Liver (tissue), 9 donors: ENCODE results near the gene CLN5. TPM values are rescaled to one million over a fixed set of nuclear protein-coding genes. Genes with fewer than 3 reads are reported as not detected.

Experiments used
- DNase-seq: peaks from one replicate; pipeline ENCODE4 v3.0.0-alpha.2; 2017; ENCODE audit warnings: low spot score
- H3K27ac ChIP-seq, 2 donors: one replicate each; pipeline ENCODE4 v1.7.0; 2013; ENCODE audit warnings: inconsistent platforms in 2 of 2, low read length in 2 of 2, control low read depth in 1 of 2, low read depth in 1 of 2, mild to moderate bottlenecking in 1 of 2
- H3K27me3 ChIP-seq, 4 donors: one replicate each; pipeline versions ENCODE4 v1.6.1 to v1.7.0; 2013; ENCODE audit warnings: low read length in 3 of 4, inconsistent platforms in 1 of 4, mild to moderate bottlenecking in 1 of 4, moderate library complexity in 1 of 4; ENCODE audit not compliant: control insufficient read depth in 4 of 4, insufficient read depth in 4 of 4
- H3K36me3 ChIP-seq, 4 donors: one replicate each; pipeline versions ENCODE4 v1.6.1 to v1.7.0; 2013; ENCODE audit warnings: low read length in 3 of 4, mild to moderate bottlenecking in 3 of 4, low read depth in 1 of 4, moderate library complexity in 1 of 4; ENCODE audit not compliant: control insufficient read depth in 4 of 4, insufficient read depth in 3 of 4
- H3K4me1 ChIP-seq, 4 donors: one replicate each; pipeline versions ENCODE4 v1.6.1 to v1.7.0; 2013; ENCODE audit warnings: low read length in 3 of 4, mild to moderate bottlenecking in 3 of 4, moderate library complexity in 1 of 4; ENCODE audit not compliant: control insufficient read depth in 4 of 4, insufficient read depth in 4 of 4
- H3K4me3 ChIP-seq, 3 donors: one replicate each; pipeline versions ENCODE4 v1.6.1 to v1.7.0; 2013; ENCODE audit warnings: low read length in 3 of 3, control low read depth in 1 of 3, low read depth in 1 of 3, mild to moderate bottlenecking in 1 of 3
- H3K9ac ChIP-seq, 2 donors: one replicate each; pipeline ENCODE4 v1.7.0; 2013; ENCODE audit warnings: low read length in 2 of 2, mild to moderate bottlenecking in 2 of 2, moderate library complexity in 2 of 2, control low read depth in 1 of 2, low read depth in 1 of 2
- H3K9me3 ChIP-seq, 4 donors: one replicate each; pipeline versions ENCODE4 v1.6.1 to v1.7.0; 2013; ENCODE audit warnings: low read length in 3 of 4; ENCODE audit not compliant: control insufficient read depth in 4 of 4
- ATF3 ChIP-seq: IDR thresholded peaks from 2 replicates; pipeline ENCODE4 v1.6.1; 2016; ENCODE audit warnings: antibody characterized with exemption
- CTCF ChIP-seq: fragments of 150-350 bp; IDR thresholded peaks from 2 replicates; pipeline ENCODE4 v1.5.1; 2017; ENCODE audit warnings: improper control_type of control experiment, low read depth, low read length; ENCODE audit not compliant: missing input control
- EGR1 ChIP-seq, 2 donors: IDR thresholded peaks; 2 replicates each; pipeline ENCODE4 v1.6.1; 2016 to 2018; ENCODE audit warnings: antibody characterized with exemption in 2 of 2, low read depth in 2 of 2
- FOXA2 ChIP-seq: IDR thresholded peaks from 2 replicates; pipeline ENCODE4 v1.6.1; 2016; ENCODE audit warnings: antibody characterized with exemption
- HNF4A ChIP-seq, 2 donors: conservative IDR thresholded peaks; 2 replicates each; pipeline ENCODE4 v1.6.1; 2016; ENCODE audit warnings: antibody characterized with exemption in 2 of 2, mild to moderate bottlenecking in 2 of 2
- JUND ChIP-seq, 2 donors: IDR thresholded peaks; 2 replicates each; pipeline ENCODE4 v1.6.1; 2016; ENCODE audit warnings: antibody characterized with exemption in 2 of 2
- MAX ChIP-seq: IDR thresholded peaks from 2 replicates; pipeline ENCODE4 v1.6.1; 2016; ENCODE audit warnings: antibody characterized with exemption
- RAD21 ChIP-seq, 2 donors: IDR thresholded peaks; 2 replicates each; pipeline ENCODE4 v1.6.1; 2016; ENCODE audit warnings: antibody characterized with exemption in 2 of 2, mild to moderate bottlenecking in 2 of 2
- RXRA ChIP-seq, 2 donors: IDR thresholded peaks; 2 replicates each; pipeline ENCODE4 v1.6.1; 2017 to 2018; ENCODE audit warnings: antibody characterized with exemption in 2 of 2, mild to moderate bottlenecking in 1 of 2
- SP1 ChIP-seq: IDR thresholded peaks from 2 replicates; pipeline ENCODE4 v1.6.1; 2018; ENCODE audit warnings: antibody characterized with exemption, mild to moderate bottlenecking
- TAF1 ChIP-seq: conservative IDR thresholded peaks from 2 replicates; pipeline ENCODE4 v1.6.1; 2016; ENCODE audit warnings: antibody characterized with exemption, mild to moderate bottlenecking
- YY1 ChIP-seq: IDR thresholded peaks from 2 replicates; pipeline ENCODE4 v1.6.1; 2016; ENCODE audit warnings: antibody characterized with exemption, mild to moderate bottlenecking
- ZBTB33 ChIP-seq: IDR thresholded peaks from 2 replicates; pipeline ENCODE4 v1.6.1; 2016; ENCODE audit warnings: antibody characterized with exemption
- WGBS: extraction: QIAGEN DNeasy Blood & Tissue Kit; methylation state at CpG from one replicate; pipeline ENCODE4 v1.1.7; 2013; 5-methylcytosine and 5-hydroxymethylcytosine counted together
- polyA plus RNA-seq, 2 donors: library from polyadenylated mRNA; stranded (reverse) in 1 of 2; unstranded in 1 of 2; fragments of 200-250 nt in 1 of 2; fragments of >200 nt in 1 of 2; fragmentation: Nextera tagmentation in 1 of 2; extraction: Ambion mirVana in 1 of 2; gene quantifications; one replicate each; pipeline versions ENCODE4 v1.2.1 to v1.2.3, GENCODE V29; 2013 to 2015
- total RNA-seq, 2 donors: library from RNA; depleted of rRNA; stranded (reverse); fragments of >200 nt; gene quantifications; one replicate each; pipeline ENCODE4 v1.2.3, GENCODE V29; 2014
- donor health status: healthy.
- donor health status: healthy.
- donor health status: healthy.
- donor health status: healthy.
- donor health status: healthy.

CLN5 gene
- total and polyA plus RNA-seq, 4 donors = 11.6 to 18.2 (median 14.8) TPM

GRCh38 chr13:77028202-77028601 is 36.3 kb downstream of the CLN5 start:
- Histone ChIP-seq H3K27me3 (no peaks in the 10 kb centered on the region), H3K9ac (no peak overlapping the region), H3K4me1 (peaks cover 3 to 23% (median 15%) of the 10 kb centered on the region in 4 donors), H3K27ac (no peak overlapping the region), H3K4me3 (no peak overlapping the region), H3K9me3 (no peaks in the 10 kb centered on the region), H3K36me3 (peaks cover 0 to 2% (median 0%) of the 10 kb centered on the region in 4 donors)
- TF ChIP-seq TAF1 (no peak), RAD21 (IDR thresholded peaks at IDR 0.05) (no peak), JUND (IDR thresholded peaks at IDR 0.05) (no peak), YY1 (no peak)
- DNase-seq = no peak
- 89% methylated on average over 5 of the region's 5 CpGs for WGBS

- H3K36me3 ChIP-seq = peaks cover 0 to 2% (median 0%) of the 10 kb centered on the region in 4 donors
- no peak overlapping the region for H3K4me3 ChIP-seq
- no peaks in the 10 kb centered on the region for H3K27me3 ChIP-seq
- WGBS = 100% methylated on average over 1 of the region's 1 CpG
- no peak overlapping the region for H3K9ac ChIP-seq
- H3K9me3 ChIP-seq = no peaks in the 10 kb centered on the region
- no peak for TF ChIP-seq EGR1 (IDR thresholded peaks at IDR 0.05; ENCODE audit: low read depth in 2 of 2)
- no peak for TF ChIP-seq ZBTB33
- TF ChIP-seq RXRA (IDR thresholded peaks at IDR 0.05) = no peak
- no peak for TF ChIP-seq FOXA2
- TF ChIP-seq HNF4A (conservative IDR thresholded peaks at IDR 0.05) = no peak
- TF ChIP-seq CTCF = no peak
- no peak for TF ChIP-seq SP1
- no peak for TF ChIP-seq ATF3
- no peak for TF ChIP-seq JUND (IDR thresholded peaks at IDR 0.05)
- DNase-seq = no peak
- H3K4me1 ChIP-seq = peaks cover 3 to 19% (median 15%) of the 10 kb centered on the region in 4 donors
- no peak overlapping the region for H3K27ac ChIP-seq
Observed at GRCh38 chr13:77029436-77029835, 37.6 kb downstream of the CLN5 start.

GRCh38 chr13:77031656-77032243 is 39.9 kb downstream of the CLN5 start:
- H3K27me3 ChIP-seq = no peaks in the 10 kb centered on the region
- DNase-seq = no peak
- no peaks in the 10 kb centered on the region for H3K9me3 ChIP-seq
- 89% methylated on average over 6 of the region's 6 CpGs for WGBS
- TF ChIP-seq HNF4A (conservative IDR thresholded peaks at IDR 0.05) (no peak), ZBTB33 (no peak), JUND (IDR thresholded peaks at IDR 0.05) (no peak), RAD21 (IDR thresholded peaks at IDR 0.05) (no peak), MAX (no peak)
- no peak overlapping the region for H3K27ac ChIP-seq
- peaks cover 0 to 2% (median 0%) of the 10 kb centered on the region in 4 donors for H3K36me3 ChIP-seq
- H3K4me1 ChIP-seq = peaks cover 0 to 6% (median 3%) of the 10 kb centered on the region in 4 donors
- H3K9ac ChIP-seq = no peak overlapping the region
- H3K4me3 ChIP-seq = no peak overlapping the region
